MCF 10A (cell line): Measurements from ENCODE around the gene HOPX. TPM values are rescaled to one million over a fixed set of nuclear protein-coding genes. Genes with fewer than 3 reads are reported as not detected.
"Not testable (repeated sequence)": the region's sequence is repeated elsewhere in the genome, so short reads cannot be mapped to it uniquely, and the experiment has no call there.

Experiments used
- Bru-seq: library from RNA; stranded (reverse); fragments of 400-500 nt; gene quantifications from one replicate; lab custom pipeline; 2021; lab: Mats Ljungman, UMichigan
- BruChase-seq, 2 experiments: library from RNA; stranded (reverse); fragments of 400-500 nt; gene quantifications; one replicate each; lab custom pipeline; 2021; lab: Mats Ljungman, UMichigan
- BruUV-seq: library from RNA; stranded (reverse); fragments of 400-500 nt; replicated peaks from 2 replicates; lab custom pipeline; 2021; lab: Mats Ljungman, UMichigan
- CTCF ChIA-PET: fragments of 300-600 bp; sonication (Branson Sonifier 250); formaldehyde crosslinking; extraction: SDS; loops from one replicate; lab custom pipeline; 2021; ENCODE audit warnings: antibody characterized with exemption, inconsistent platforms; lab: Yijun Ruan, JAX
- POLR2A ChIA-PET: fragments of 300-600, 350-650 bp; sonication (Branson Sonifier 250); formaldehyde crosslinking; extraction: SDS; loops from one replicate; lab custom pipeline; 2020; ENCODE audit warnings: antibody characterized with exemption, inconsistent platforms; lab: Yijun Ruan, JAX
- DNase-seq: peaks from one replicate; pipeline ENCODE4 v3.0.0-alpha.2; 2018; ENCODE audit not compliant: unreplicated experiment
- H3K27ac Mint-ChIP-seq: one replicate; pipeline ENCODE4 v1.8.0; 2022; ENCODE audit warnings: mild to moderate bottlenecking, low read depth, mixed read lengths; ENCODE audit not compliant: unreplicated experiment
- H3K27me3 Mint-ChIP-seq: one replicate; pipeline ENCODE4 v1.8.0; 2022; ENCODE audit warnings: mixed read lengths; ENCODE audit not compliant: insufficient read depth, unreplicated experiment
- H3K36me3 Mint-ChIP-seq: one replicate; pipeline ENCODE4 v1.8.0; 2022; ENCODE audit warnings: mild to moderate bottlenecking, moderate library complexity, mixed read lengths; ENCODE audit not compliant: insufficient read depth, unreplicated experiment
- H3K4me1 Mint-ChIP-seq: one replicate; pipeline ENCODE4 v1.8.0; 2022; ENCODE audit warnings: mixed read lengths; ENCODE audit not compliant: insufficient read depth, unreplicated experiment
- H3K4me3 Mint-ChIP-seq: one replicate; pipeline ENCODE4 v1.8.0; 2022; ENCODE audit warnings: mild to moderate bottlenecking, moderate library complexity, mixed read lengths; ENCODE audit not compliant: unreplicated experiment
- H3K9me3 Mint-ChIP-seq: one replicate; pipeline ENCODE4 v1.8.0; 2022; ENCODE audit warnings: mixed read lengths; ENCODE audit not compliant: unreplicated experiment
- CTCF ChIP-seq: fragments of 200-600 bp; IDR thresholded peaks from one replicate; pipeline ENCODE4 v1.8.0; 2022; ENCODE audit warnings: antibody characterized with exemption, mild to moderate bottlenecking; ENCODE audit not compliant: unreplicated experiment
- intact Hi-C: fragments of 100-400 bp; cut with micrococcal nuclease; formaldehyde crosslinking; loops from 2 replicates; pipeline ENCODE4 v1.14.1; 2022
- long read RNA-seq: library from polyadenylated mRNA; stranded (forward); transcript quantifications from one replicate; pipeline ENCODE4 v2.0.0, GENCODE V29; 2022
- total RNA-seq: library from RNA; stranded (reverse); gene quantifications from 2 replicates; pipeline ENCODE4 v1.2.3, GENCODE V29; 2022

HOPX gene
- total RNA-seq (not detected in 2 replicates), Bru-seq, nascent RNA (percentile 8 among the genes with signal in this experiment), BruChase-seq, experiment 1, labeled RNA remaining after a 6-hour chase (percentile 10 among the genes with signal in this experiment), BruChase-seq, experiment 2, labeled RNA remaining after a 2-hour chase (percentile 3 among the genes with signal in this experiment)
- long read RNA-seq, result 0 reads

DNA sequence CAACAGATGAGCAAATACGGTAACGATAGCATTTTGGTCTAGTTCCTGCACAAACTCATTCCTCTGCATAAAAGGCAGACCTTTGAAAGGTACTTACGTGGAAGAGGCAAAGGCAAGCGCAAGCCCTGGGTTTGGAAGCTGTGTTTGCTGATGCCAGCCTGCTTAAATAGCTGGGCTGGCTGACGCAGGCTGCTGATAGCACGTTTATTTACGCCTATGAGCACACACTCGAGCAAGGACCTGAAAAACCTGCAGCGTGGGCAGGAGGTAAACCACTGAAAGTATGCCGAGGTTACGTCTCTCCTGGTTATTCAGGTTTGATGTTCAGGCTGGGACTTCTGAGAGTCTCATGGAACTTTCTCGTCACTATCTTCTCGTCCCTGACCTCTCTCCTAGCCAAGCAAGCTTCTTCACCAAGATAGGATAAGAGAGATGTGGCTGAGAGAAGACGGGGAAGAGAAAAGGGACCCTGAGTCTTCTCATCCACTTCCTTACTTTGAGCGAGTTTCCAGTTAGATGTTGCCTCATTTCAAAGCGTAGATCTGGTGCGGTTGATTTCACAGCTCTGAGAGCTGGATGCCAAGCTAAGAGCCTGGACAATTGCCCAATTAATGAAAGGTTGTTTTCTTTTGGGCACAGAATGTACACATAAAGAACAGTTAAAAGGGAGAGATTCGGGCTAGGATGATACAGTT, at the start of gene HOPX:
Gene HOPX, minus strand, starts transcription at position 139 of the 695 bp plus-strand sequence. CDS start 23,480 bp downstream, outside the sequence.
- Mint-ChIP-seq H3K4me3 (no peak within 1 kb of the TSS), H3K27ac (no peak within 1 kb of the TSS), H3K36me3 (no peaks in the 10 kb centered on the region), H3K4me1 (peaks cover 23% of the 10 kb centered on the region), H3K27me3 (no peaks in the 10 kb centered on the region), H3K9me3 (no peaks in the 10 kb centered on the region)
- BruUV-seq, result no TSS peak
- intact Hi-C loops, result no loop called here
- ChIA-PET POLR2A (interaction anchor here (1.0 kb wide), 1 partner anchor 10 kb away, joined by 3 read pairs; no protein-coding TSS in a partner anchor), CTCF (interaction anchor here (0.6 kb wide), 1 partner anchor 169 kb away, joined by 4 read pairs; no protein-coding TSS in a partner anchor)
- peak; percentile 64 for DNase-seq
- TF ChIP-seq CTCF, result no peak

GRCh38 chr4:56730097-56730496, 49.0 kb upstream of the HOPX start:
- Mint-ChIP-seq H3K27me3 (no peaks in the 10 kb centered on the region), H3K4me1 (peaks cover 36% of the 10 kb centered on the region), H3K4me3 (no peak overlapping the region), H3K27ac (no peak overlapping the region), H3K9me3 (no peaks in the 10 kb centered on the region), H3K36me3 (no peaks in the 10 kb centered on the region)
- intact Hi-C loops, result no loop called here
- TF ChIP-seq CTCF, result no peak
- ChIA-PET POLR2A (interaction anchor here (0.5 to 1.5 kb wide), 6 partner anchors 7 to 1679 kb away, joined by 3 to 6 read pairs (median 4); no protein-coding TSS in a partner anchor), CTCF (interaction anchor here (0.9 to 1.2 kb wide), 2 partner anchors 41 to 185 kb away, joined by 3 read pairs; no protein-coding TSS in a partner anchor)
- DNase-seq, result no peak
- BruUV-seq, result no TSS peak

DNA sequence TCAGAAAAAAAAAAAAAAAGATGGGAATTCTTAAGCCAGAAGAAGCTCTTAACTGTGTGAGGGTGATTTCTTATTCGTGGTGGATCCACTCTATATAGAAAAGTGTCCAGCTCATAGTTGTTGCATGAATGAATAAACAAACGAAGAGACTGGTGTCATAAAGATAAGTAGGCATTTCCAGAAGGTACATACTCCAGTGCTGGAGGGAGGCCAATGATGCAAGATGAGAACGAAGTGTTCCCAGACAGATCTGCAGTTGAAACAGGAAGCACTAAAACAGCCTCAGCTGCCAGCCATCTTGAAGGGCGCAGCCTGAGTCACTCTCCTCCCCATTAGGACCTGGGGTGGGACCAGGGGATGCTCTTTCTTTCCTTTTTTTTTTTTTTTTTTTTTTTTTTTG, 47.4 kb upstream of the HOPX start:
- no peak overlapping the region for H3K4me3 Mint-ChIP-seq
- H3K9me3 Mint-ChIP-seq, result no peaks in the 10 kb centered on the region
- peaks cover 41% of the 10 kb centered on the region for H3K4me1 Mint-ChIP-seq
- POLR2A ChIA-PET, result interaction anchor here (0.6 to 1.5 kb wide), 7 partner anchors 9 to 162 kb away, joined by 3 to 5 read pairs (median 3); no protein-coding TSS in a partner anchor
- H3K27me3 Mint-ChIP-seq, result no peaks in the 10 kb centered on the region
- no TSS peak for BruUV-seq
- peak overlapping the region; percentile 89 for H3K27ac Mint-ChIP-seq
- DNase-seq, result peak; percentile 99
- TF ChIP-seq CTCF, result no peak
- intact Hi-C loops, result no loop called here
- CTCF ChIA-PET, result interaction anchor here (0.6 to 1.2 kb wide), 2 partner anchors 29 to 88 kb away, joined by 3 to 4 read pairs; no protein-coding TSS in a partner anchor
- no peaks in the 10 kb centered on the region for H3K36me3 Mint-ChIP-seq

DNA sequence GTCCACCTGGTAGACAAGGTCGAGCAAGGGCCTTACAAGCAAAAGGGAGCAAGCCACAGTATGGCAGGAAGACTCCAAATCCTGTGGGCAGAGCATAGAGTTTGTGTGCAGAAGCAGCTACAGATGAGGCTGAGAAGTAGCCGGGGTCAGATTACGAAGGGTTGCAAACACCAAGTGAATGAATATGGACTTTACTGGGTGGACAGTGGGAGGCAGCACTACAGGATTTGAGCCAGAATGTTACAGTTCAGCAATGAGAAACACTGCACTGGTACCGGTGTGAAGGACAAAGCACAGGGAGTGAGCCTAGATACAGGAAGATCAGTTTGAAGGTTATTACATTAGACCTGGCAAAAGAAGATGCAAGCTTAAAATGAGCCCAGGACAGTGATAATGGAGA, 46.1 kb upstream of the HOPX start:
- DNase-seq, result peak; percentile 27
- intact Hi-C loops, result no loop called here
- H3K4me1 Mint-ChIP-seq, result peaks cover 41% of the 10 kb centered on the region
- peak overlapping the region; percentile 89 for H3K27ac Mint-ChIP-seq
- no peak overlapping the region for H3K4me3 Mint-ChIP-seq
- TF ChIP-seq CTCF, result no peak
- no peaks in the 10 kb centered on the region for H3K36me3 Mint-ChIP-seq
- POLR2A ChIA-PET, result interaction anchor here (1.1 kb wide), 2 partner anchors 35 to 56 kb away, joined by 3 read pairs; no protein-coding TSS in a partner anchor
- CTCF ChIA-PET, result interaction anchor here (0.6 to 1.2 kb wide), 4 partner anchors 27 to 107 kb away, joined by 3 to 6 read pairs (median 4); no protein-coding TSS in a partner anchor
- BruUV-seq, result no TSS peak
- H3K9me3 Mint-ChIP-seq, result no peaks in the 10 kb centered on the region
- H3K27me3 Mint-ChIP-seq, result no peaks in the 10 kb centered on the region

- ChIA-PET CTCF (interaction anchor here (1.1 kb wide), 1 partner anchor 31 kb away, joined by 3 read pairs; no protein-coding TSS in a partner anchor), POLR2A (interaction anchor here (0.8 to 1.1 kb wide), 3 partner anchors 36 to 55 kb away, joined by 3 read pairs; no protein-coding TSS in a partner anchor)
- BruUV-seq, H3K27ac Mint-ChIP-seq, intact Hi-C loops, DNase-seq, H3K4me3 Mint-ChIP-seq, H3K9me3 Mint-ChIP-seq, H3K27me3 Mint-ChIP-seq, H3K36me3 Mint-ChIP-seq: not testable (repeated sequence)
- peaks cover 36% of the 10 kb centered on the region for H3K4me1 Mint-ChIP-seq
Observed at GRCh38 chr4:56726593-56726992, 45.5 kb upstream of the HOPX start.
